Embryonic facial prominence (tissue), 1 donor: ENCODE results near the gene ZBTB40.

ENCODE experiments used
- DNase-seq: peaks from one replicate; pipeline ENCODE4 v3.0.0-alpha.2; 2016; ENCODE audit errors: extremely low spot score

The ZBTB40 gene

DNA sequence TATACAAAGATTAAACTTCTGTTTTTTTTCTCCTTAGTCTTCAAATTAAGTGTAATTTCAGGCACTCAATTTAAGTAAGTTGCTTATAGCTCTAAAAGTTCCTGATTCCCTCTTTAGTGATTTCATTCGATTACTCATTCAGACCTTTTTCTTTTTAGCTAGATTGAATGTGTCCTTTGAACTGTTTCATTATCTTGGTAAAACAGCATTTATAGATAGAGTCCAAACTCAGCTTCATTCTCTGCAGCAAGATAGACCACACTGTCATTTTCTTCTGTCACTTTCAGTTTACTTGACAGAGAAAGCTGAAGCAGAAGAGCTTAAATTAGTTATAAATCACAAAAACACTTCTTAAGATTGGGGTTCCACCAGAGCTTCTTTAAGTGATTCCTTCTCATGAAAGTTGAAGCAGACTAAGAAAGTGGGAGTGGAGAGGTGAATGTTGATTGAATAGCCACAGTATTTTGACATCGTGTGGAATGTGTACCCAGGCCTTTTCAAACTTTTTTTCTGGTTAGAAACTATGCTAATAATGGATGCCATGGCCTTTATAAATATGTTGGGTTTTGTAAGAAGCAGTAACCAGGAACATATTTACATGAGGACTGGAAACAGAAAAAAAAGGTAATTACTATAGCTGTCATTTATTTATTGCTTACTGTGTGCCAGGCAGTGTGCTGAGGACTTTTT is 52.2 kb downstream of the ZBTB40 start:
- DNase-seq: no peak

- no peak for DNase-seq
Observed at GRCh38 chr1:22506130-22506692, 54.6 kb downstream of the ZBTB40 start.

DNA sequence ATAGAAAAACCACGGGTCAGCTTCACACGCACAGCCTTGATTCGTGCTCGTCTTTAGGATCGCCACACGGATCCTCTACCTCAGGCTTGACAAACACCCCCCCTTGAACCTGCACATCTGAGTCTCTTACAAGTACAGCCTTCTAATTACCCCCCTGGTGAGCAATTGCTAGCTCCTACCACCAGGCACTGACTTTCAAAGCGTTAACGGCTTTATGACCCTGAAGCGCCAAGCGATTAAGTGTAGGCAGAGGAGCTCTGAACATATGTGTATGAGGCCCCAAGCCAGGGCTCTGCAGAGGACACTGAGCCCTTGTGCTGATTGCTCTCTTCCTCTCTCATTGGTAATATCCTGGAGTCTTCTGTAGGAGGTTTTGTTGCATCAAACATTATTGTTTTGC is 55.9 kb downstream of the ZBTB40 start:
- no peak for DNase-seq

DNA sequence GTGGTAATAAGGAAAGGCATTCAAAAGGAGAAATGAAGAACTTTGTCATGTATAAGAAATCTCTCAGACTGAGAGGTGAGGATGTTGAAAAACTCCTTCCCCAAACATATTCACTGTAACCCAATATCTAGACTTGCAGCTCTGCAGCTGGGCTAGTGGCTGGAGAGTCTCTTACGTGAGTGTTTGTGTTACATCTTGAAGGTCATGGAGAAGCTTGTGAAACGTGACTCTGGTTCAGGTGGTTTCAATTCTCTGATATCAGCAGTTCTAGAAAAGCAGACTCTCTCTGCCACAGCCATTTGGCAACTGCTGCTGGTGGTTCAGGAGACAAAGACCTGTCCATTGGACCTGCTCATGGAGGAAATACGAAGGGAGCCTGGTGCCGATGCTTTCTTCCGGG is 56.7 kb downstream of the ZBTB40 start:
- no peak for DNase-seq

DNA sequence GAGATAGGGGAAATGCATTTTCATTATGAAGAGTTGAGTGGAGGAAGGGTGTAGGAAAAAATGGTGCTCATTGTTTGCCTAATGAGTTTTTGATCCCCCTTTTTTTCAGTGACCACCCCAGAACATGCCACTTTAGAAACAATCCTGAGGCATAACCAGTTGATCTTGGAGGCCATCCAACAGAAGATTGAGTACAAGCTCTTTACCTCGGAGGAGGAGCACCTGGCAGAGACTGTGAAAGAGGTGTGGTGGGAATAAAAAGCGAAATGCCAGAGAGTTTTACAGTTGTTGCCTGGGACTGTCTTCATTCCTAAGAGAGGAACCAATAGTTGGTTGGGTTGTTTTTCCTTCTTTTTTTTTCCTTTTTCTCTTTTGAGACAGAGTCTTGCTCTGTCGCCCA is 57.3 kb downstream of the ZBTB40 start:
- DNase-seq: no peak

- no peak for DNase-seq
Observed at GRCh38 chr1:22509815-22510214, 58.2 kb downstream of the ZBTB40 start.

DNA sequence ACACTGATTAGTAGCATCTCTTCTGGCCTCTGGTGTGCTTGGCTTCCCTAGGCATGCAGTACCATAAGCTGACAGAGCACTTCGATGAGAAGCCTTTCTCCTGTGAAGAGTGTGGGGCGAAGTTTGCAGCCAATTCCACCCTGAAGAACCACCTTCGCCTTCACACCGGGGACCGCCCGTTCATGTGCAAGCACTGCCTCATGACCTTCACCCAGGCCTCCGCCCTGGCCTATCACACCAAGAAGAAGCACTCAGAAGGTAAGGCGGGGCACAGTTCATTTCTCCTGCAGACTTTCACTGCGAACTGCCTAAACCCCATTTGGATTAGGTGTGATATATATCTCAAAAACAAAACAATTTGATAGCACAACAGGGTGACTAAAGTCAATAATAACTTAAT is 61.2 kb downstream of the ZBTB40 start:
- DNase-seq: no peak

DNA sequence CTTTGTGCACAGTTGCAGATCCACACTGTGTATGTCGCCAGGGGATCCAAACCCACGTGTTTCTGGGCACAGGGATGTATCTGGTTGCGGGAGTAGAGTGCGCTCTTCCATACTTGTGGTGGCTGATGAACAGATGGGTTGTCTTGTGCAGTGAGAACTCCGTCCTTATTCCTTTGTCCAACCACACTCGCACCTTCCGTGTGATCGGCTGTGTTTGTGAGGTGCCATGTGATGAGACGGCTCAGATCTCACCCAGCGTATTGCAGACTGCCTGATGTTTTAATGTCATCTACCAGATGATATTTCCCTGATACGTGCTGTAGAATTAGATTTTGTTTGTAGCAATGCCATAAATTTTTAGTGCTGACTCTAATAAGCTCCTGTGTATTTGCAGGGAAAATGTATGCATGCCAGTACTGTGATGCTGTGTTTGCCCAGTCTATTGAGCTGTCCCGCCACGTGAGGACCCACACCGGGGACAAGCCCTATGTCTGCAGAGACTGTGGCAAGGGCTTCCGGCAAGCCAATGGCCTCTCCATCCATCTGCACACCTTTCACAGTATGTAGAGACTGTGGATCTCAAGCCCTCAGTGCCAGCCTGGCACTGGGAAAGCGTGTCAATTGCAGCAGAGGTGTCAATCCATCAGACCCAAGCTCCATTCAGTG is 65.4 kb downstream of the ZBTB40 start:
- DNase-seq: no peak

DNA sequence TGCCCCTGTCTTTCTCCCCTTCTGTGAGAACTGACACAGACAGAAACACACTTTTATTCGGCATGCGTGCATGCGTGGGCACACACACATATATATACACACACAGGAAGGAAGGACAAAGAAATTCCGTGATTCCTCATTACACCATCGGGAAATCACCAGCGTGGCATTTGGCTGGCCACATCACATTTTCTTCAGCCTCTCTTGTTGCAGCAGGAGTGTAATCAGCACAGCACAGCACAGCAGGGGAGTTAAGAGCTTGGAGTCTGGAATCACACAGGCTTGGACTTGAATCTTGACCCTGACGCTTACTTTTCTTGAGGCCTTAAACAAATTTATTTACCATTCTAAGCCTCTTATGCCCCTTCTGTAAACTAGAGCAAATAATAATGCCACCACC is 66.3 kb downstream of the ZBTB40 start:
- DNase-seq: no peak

DNA sequence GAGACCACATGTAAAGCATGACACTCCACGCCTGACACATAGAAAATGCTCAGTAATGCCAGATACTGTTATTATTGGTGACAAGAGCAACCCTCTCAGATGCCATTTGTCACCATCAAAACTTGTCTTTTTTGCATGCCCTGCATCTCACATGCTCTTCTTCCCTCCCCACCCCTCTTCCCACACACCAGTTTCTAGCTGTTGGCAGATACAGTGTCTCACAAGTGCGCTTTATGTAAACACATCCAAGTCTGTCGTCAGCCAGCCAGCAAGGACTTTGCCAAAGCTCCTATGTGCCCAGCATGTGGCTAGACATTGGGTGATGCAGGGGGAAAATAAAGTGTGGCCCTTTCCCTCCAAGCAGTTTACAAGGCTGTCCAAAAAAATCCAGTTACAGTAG is 66.7 kb downstream of the ZBTB40 start:
- DNase-seq: no peak

DNA sequence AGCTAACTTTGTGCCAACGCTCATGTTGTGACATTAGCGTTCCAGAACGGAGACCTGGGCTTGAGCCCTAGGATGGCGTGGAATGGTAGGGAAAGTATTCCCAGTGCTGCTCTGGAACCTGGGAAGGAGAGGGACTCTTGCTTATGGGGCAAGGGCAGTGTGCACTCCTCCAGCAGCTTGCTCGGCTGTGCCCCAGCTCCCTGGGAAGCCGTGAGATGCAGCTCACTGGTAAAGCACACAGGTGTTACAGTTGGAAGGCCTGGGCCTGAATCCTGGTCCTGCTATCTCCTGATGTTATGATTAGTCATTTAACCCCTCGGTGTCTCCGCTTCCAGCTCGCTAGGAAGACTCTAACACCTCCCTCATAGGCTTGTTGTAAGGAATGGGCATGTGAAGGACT is 69.2 kb downstream of the ZBTB40 start:
- DNase-seq: no peak

GRCh38 chr1:22521692-22522091 is 70.0 kb downstream of the ZBTB40 start:
- no peak for DNase-seq

DNA sequence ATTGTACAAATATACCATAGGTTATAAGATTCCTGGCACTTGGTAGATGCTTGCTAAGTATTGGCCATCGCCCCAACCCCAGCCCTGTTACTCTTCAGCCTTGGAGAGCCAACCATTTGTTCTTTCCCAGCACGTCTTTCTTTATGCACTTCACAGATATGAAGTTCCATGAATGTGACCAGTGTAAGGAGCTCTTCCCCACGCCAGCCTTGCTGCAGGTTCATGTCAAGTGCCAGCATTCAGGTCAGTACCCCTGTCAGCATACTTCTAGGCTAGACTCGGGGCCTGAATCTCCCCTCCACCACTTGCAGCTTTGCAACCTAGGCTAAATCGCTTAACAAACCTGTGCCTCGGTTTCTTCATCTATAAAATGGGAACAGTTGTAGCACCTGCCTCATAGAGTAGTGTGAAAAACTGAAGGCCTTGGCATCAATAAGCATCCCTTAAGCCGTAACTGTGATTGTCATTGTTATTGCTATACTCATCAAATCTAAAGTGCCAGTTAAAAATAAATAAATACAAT is 70.6 kb downstream of the ZBTB40 start:
- no peak for DNase-seq

GRCh38 chr1:22524481-22524880 is 72.8 kb downstream of the ZBTB40 start:
- DNase-seq: no peak

DNA sequence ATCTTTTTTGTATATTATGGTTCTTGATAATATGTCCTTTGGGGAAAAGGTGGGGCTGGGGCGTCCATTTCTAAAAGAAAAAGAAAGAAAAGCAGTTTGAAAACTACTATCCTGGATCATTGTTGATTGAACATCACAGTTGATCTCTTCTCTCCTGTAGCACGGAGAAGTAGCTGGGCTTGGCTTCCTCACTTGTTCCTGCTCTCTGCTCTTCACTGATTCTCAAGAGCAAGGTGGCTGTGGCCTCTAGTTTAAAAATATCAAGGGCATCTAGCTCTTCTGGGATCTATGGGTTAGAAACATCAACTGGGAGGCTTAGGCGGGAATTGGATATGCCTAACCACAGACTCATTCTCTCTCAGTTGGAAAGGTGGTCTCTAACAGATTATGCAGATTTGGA is 73.6 kb downstream of the ZBTB40 start:
- no peak for DNase-seq

DNA sequence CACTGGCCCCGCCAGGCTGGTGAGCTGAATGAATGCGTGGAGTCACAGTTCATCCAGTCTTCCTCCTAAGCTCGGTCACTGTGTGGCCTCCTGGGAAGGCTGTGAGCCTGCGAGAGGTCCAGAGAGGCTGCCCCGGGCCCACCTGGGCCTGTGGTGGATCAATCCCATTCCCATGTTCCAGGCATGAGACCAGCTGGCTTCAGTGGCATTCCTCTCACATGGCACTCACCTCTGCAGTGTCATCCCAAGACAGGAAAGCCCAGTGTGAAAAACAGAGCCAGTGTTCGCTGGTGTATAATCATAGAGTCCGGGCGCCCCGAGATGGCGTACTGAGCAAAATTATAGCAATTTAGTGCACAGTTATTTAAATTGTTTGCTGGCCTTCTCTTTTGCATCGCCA is 74.0 kb downstream of the ZBTB40 start:
- no peak for DNase-seq

- no peak for DNase-seq
Observed at GRCh38 chr1:22526098-22526497, 74.4 kb downstream of the ZBTB40 start.

DNA sequence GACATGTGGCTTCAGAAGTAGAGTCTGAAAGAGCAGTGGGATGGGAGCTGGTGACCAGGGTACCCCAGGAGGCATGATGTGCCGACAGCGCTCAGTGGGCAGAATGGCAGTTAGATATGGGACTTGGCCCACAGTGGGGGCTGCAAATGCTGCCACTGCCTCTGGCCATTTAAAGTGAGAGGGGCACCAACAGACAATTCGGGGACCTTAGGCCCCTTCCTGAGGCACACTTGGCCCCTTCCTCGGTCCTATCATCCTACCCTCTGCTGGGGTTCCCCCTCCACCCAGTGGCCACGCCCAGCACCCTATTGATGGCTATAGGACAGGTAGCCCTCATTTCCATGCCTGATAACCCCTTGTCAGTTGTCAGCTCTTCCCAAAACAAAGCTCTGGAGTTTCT is 75.0 kb downstream of the ZBTB40 start:
- no peak for DNase-seq

DNA sequence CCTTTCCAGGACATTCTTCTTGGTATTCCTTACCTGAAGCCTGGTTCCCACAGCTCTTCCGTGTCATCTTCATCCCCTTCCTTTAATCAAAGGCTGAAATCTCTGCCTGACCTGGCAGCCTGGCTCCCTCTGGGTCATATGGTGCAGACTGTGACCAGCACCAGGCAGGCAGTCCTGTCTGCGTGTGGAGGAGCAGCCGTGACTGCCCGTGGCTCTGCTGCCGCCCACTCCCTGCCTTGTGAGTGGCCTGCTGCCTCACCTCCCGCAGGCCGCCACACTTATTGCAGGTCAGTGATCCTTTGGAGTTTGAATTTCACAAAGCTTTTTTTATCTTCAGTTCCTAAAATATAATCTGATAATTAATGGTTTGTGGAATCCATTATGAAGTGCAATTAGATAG is 75.5 kb downstream of the ZBTB40 start:
- DNase-seq: no peak

- no peak for DNase-seq
Observed at GRCh38 chr1:22527555-22528296, 76.1 kb downstream of the ZBTB40 start.

GRCh38 chr1:22528451-22528850 is 76.8 kb downstream of the ZBTB40 start:
- no peak for DNase-seq

GRCh38 chr1:22529901-22530621 is 78.4 kb downstream of the ZBTB40 start:
- DNase-seq: peak; percentile 55
